HepG2 (cell line): ENCODE results near the gene PBOV1. TPM values are rescaled to one million over a fixed set of nuclear protein-coding genes. Genes with fewer than 3 reads are reported as not detected.

ENCODE experiments used
- ATAC-seq: fragments of 200-7000 bp; cut with Tn5 transposase; 3 replicates; pipeline ENCODE4 v1.9.1; 2020; ENCODE audit warnings: mild to moderate bottlenecking, moderate library complexity
- BruUV-seq: library from RNA; stranded (reverse); fragments of 400-500 nt; replicated peaks from 2 replicates; lab custom pipeline; 2021; lab: Mats Ljungman, UMichigan
- CTCF ChIA-PET: fragments of 300-600 bp; formaldehyde crosslinking; extraction: SDS; loops from one replicate; lab custom pipeline; 2021; ENCODE audit warnings: low total read pairs, inconsistent platforms, low intra/inter-chr PET ratio; lab: Yijun Ruan, JAX
- POLR2A ChIA-PET: fragments of 350-600 bp; sonication (Branson Sonifier 250); formaldehyde crosslinking; loops from one replicate; lab custom pipeline; 2020; ENCODE audit warnings: antibody characterized with exemption, inconsistent platforms; lab: Yijun Ruan, JAX
- DNase-seq: peaks from one replicate; pipeline ENCODE4 v3.0.0-alpha.2; 2015; ENCODE audit warnings: low spot score
- FAIRE-seq: peaks from 3 replicates; lab custom pipeline; 2011; peaks lifted over from hg19 to GRCh38; lab: Jason Lieb, UNC
- H2AFZ ChIP-seq: one replicate; pipeline ENCODE4 v1.6.1; 2011; ENCODE audit warnings: low read length, inconsistent platforms
- H3K27ac ChIP-seq: fragments of 300-600 bp; 3 replicates; pipeline ENCODE4 v1.8.0; 2011; ENCODE audit warnings: mixed run types, mild to moderate bottlenecking, mixed read lengths, low read length, inconsistent platforms; ENCODE audit not compliant: insufficient read depth; ENCODE audit errors: extremely low read length
- H3K27me3 ChIP-seq, 2 experiments: fragments of 200-600 bp in 1 of 2; 2 replicates in 1 of 2; 3 replicates in 1 of 2; pipeline versions ENCODE4 v1.6.0 to v1.8.0; 2011; ENCODE audit warnings: low read length in 2 of 2, mild to moderate bottlenecking in 2 of 2, moderate library complexity in 2 of 2, inconsistent platforms in 1 of 2; ENCODE audit not compliant: insufficient read depth in 2 of 2, control insufficient read depth in 1 of 2
- H3K36me3 ChIP-seq, 2 experiments: fragments of 200-600 bp in 1 of 2; replicated peaks in 1 of 2; 2 replicates in 1 of 2; 3 replicates in 1 of 2; pipeline versions ENCODE4 v1.5.1 to v1.8.0; 2011; ENCODE audit warnings: low read length in 2 of 2, inconsistent platforms in 1 of 2; ENCODE audit not compliant: insufficient read depth in 2 of 2, control insufficient read depth in 1 of 2
- H3K4me1 ChIP-seq: 2 replicates; pipeline ENCODE4 v1.5.1; 2012; ENCODE audit warnings: low read length, inconsistent platforms; ENCODE audit not compliant: insufficient read depth
- H3K4me2 ChIP-seq: 2 replicates; pipeline ENCODE4 v1.6.0; 2011; ENCODE audit warnings: low read depth, low read length, inconsistent platforms
- H3K4me3 ChIP-seq, 3 experiments: fragments of 200-600 bp in 1 of 3; sonication (generic), shearing (Covaris generic) in 1 of 3; replicated peaks in 1 of 3; 2 replicates each; pipeline ENCODE4 v1.5.1; 2011 to 2016; ENCODE audit warnings: low read length in 3 of 3, inconsistent platforms in 2 of 3, low read depth in 2 of 3, mild to moderate bottlenecking in 2 of 3, control low read depth in 1 of 3, mixed read lengths in 1 of 3; ENCODE audit not compliant: insufficient read depth in 1 of 3
- H3K79me2 ChIP-seq: one replicate; pipeline ENCODE4 v1.6.1; 2011; ENCODE audit warnings: low read length, inconsistent platforms; ENCODE audit not compliant: insufficient read depth
- H3K9ac ChIP-seq: 2 replicates; pipeline ENCODE4 v1.6.0; 2011; ENCODE audit warnings: mild to moderate bottlenecking, low read depth, low read length, inconsistent platforms; ENCODE audit not compliant: insufficient read depth
- H3K9me3 ChIP-seq: 2 replicates; pipeline ENCODE4 v1.5.1; 2012; ENCODE audit warnings: mild to moderate bottlenecking, low read length
- H4K20me1 ChIP-seq: 2 replicates; pipeline ENCODE4 v1.6.0; 2011; ENCODE audit warnings: inconsistent platforms, mild to moderate bottlenecking, low read length, moderate library complexity; ENCODE audit not compliant: insufficient read depth
- FIP1L1 ChIP-seq: fragments of 200-400 bp; formaldehyde crosslinking; IDR thresholded peaks from 2 replicates; pipeline ENCODE4 v1.6.1; 2018; ENCODE audit warnings: low read depth, mild to moderate bottlenecking, low read length, moderate library complexity, borderline replicate concordance; ENCODE audit not compliant: insufficient read depth
- HDAC2 ChIP-seq: sonication (generic); formaldehyde crosslinking; IDR thresholded peaks from 2 replicates; pipeline ENCODE4 v1.4.0; 2020; ENCODE audit warnings: missing genetic modification reagents
- MEF2D ChIP-seq: sonication (generic); formaldehyde crosslinking; IDR thresholded peaks from 2 replicates; pipeline ENCODE4 v1.5.1; 2020; ENCODE audit warnings: mild to moderate bottlenecking, missing genetic modification reagents
- ZNF672 ChIP-seq: sonication (generic); formaldehyde crosslinking; IDR thresholded peaks from 2 replicates; pipeline ENCODE4 v1.8.1; 2022; ENCODE audit warnings: missing genetic modification reagents
- WGBS: methylation state at CpG from one replicate; pipeline ENCODE4 v1.1.6; 2017; ENCODE audit warnings: low lambda C conversion rate; 5-methylcytosine and 5-hydroxymethylcytosine counted together
- in situ Hi-C: cut with HindIII; loops from 2 replicates; pipeline ENCODE4 v1.10.0; 2017; ENCODE audit warnings: low pct_unique_long_range_greater_than_20kb; ENCODE audit not compliant: extremely low pct_ligation_motif_present
- intact Hi-C: fragments of 100-400 bp; cut with micrococcal nuclease; formaldehyde crosslinking; loops from one replicate; pipeline ENCODE4 v1.10.0; 2022; ENCODE audit not compliant: unreplicated experiment
- polyA plus RNA-seq, 8 experiments: library from polyadenylated mRNA; depleted of rRNA in 3 of 8; stranded (reverse) in 7 of 8; unstranded in 1 of 8; fragments of >200 nt; fragmentation: Illumina TruSeq in 4 of 8; extraction: Trizol in 4 of 8; gene quantifications; 2 replicates each; pipeline versions ENCODE4 v1.2.1 to v1.2.3, GENCODE V29; 2011 to 2016; ENCODE audit warnings: low read depth in 4 of 8, missing spikeins in 1 of 8, mixed read lengths in 1 of 8; ENCODE audit not compliant: insufficient read depth in 1 of 8
- total RNA-seq, 5 experiments: library from RNA; depleted of rRNA; stranded (reverse); fragments of >200 nt; fragmentation: Illumina TruSeq; extraction: Trizol; gene quantifications; 2 replicates each; pipeline ENCODE4 v1.2.3, GENCODE V29; 2016; ENCODE audit warnings: low read depth in 1 of 5
- TF ChIP-seq, protein P1 (sequence below): sonication (generic); formaldehyde crosslinking; IDR thresholded peaks from 2 replicates; pipeline ENCODE4 v1.8.0; 2023; ENCODE audit warnings: mild to moderate bottlenecking, missing genetic modification reagents
- TF ChIP-seq, protein P2 (sequence below): sonication (generic); formaldehyde crosslinking; IDR thresholded peaks from 2 replicates; pipeline ENCODE4 v1.9.0; 2021; ENCODE audit warnings: missing genetic modification reagents, borderline replicate concordance
- TF ChIP-seq, protein P3 (sequence below): sonication (generic); formaldehyde crosslinking; IDR thresholded peaks from 2 replicates; pipeline ENCODE4 v1.5.1; 2020; ENCODE audit warnings: mild to moderate bottlenecking, missing genetic modification reagents, moderate library complexity

PBOV1 gene
- total and polyA plus RNA-seq, 2 of the 13 experiments (the other 11 are each of a cell fraction or from before 2014, with no cell fraction given) = not detected

DNA sequence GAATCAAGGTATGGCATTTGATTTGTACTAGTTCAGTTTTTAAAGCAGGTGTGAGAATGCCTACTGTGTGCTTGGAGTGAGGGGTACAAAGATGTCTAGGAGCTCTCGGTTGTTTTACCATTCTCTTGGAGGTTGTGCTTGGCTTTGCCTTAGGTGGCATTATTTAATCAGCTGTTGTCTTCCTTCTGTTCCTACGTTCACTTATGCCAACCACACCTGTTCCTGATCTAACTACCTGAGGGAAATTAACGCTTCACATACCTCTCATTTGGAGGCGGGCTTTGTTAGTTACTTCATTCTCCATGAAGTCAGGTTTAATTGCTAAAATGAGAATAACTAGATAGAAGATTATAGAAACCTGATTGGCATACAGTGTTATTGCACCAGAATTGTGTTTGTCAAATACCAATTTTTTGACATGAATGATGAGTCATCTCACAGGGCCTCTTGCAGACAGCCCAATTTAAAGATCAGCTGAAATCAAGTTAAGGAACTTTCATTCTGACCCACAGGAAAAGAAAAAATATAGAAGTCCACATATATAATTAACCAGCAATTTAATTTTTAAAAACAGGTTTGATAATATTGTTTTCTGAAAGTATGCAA is 24.8 kb upstream of the PBOV1 start:
- Histone ChIP-seq H3K27ac (no peak overlapping the region), H4K20me1 (no peaks in the 10 kb centered on the region), H3K4me3 (no peak overlapping the region), H3K4me2 (no peak overlapping the region), H3K27me3 (no peaks in the 10 kb centered on the region), H3K9me3 (no peaks in the 10 kb centered on the region), H3K9ac (no peak overlapping the region), H3K4me1 (peaks cover 2% of the 10 kb centered on the region), H2AFZ (no peak overlapping the region), H3K79me2 (no peaks in the 10 kb centered on the region), H3K36me3 (no peaks in the 10 kb centered on the region)
- DNase-seq (no peak), FAIRE-seq (no peak), ATAC-seq (no peak)
- 86% methylated on average over 4 of the region's 4 CpGs for WGBS
- TF ChIP-seq FIP1L1 (no peak), ZNF672 (CRISPR knock-in tag) (no peak), HDAC2 (no peak), MEF2D (CRISPR knock-in tag) (no peak)
- TF ChIP-seq, protein P1, sequence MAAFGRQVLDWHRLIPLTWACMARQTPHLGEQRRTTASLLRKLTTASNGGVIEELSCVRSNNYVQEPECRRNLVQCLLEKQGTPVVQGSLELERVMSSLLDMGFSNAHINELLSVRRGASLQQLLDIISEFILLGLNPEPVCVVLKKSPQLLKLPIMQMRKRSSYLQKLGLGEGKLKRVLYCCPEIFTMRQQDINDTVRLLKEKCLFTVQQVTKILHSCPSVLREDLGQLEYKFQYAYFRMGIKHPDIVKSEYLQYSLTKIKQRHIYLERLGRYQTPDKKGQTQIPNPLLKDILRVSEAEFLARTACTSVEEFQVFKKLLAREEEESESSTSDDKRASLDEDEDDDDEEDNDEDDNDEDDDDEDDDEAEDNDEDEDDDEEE (CRISPR knock-in tag) = no peak
- TF ChIP-seq, protein P2, sequence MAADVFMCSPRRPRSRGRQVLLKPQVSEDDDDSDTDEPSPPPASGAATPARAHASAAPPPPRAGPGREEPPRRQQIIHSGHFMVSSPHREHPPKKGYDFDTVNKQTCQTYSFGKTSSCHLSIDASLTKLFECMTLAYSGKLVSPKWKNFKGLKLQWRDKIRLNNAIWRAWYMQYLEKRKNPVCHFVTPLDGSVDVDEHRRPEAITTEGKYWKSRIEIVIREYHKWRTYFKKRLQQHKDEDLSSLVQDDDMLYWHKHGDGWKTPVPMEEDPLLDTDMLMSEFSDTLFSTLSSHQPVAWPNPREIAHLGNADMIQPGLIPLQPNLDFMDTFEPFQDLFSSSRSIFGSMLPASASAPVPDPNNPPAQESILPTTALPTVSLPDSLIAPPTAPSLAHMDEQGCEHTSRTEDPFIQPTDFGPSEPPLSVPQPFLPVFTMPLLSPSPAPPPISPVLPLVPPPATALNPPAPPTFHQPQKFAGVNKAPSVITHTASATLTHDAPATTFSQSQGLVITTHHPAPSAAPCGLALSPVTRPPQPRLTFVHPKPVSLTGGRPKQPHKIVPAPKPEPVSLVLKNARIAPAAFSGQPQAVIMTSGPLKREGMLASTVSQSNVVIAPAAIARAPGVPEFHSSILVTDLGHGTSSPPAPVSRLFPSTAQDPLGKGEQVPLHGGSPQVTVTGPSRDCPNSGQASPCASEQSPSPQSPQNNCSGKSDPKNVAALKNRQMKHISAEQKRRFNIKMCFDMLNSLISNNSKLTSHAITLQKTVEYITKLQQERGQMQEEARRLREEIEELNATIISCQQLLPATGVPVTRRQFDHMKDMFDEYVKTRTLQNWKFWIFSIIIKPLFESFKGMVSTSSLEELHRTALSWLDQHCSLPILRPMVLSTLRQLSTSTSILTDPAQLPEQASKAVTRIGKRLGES = no peak
- TF ChIP-seq, protein P3, sequence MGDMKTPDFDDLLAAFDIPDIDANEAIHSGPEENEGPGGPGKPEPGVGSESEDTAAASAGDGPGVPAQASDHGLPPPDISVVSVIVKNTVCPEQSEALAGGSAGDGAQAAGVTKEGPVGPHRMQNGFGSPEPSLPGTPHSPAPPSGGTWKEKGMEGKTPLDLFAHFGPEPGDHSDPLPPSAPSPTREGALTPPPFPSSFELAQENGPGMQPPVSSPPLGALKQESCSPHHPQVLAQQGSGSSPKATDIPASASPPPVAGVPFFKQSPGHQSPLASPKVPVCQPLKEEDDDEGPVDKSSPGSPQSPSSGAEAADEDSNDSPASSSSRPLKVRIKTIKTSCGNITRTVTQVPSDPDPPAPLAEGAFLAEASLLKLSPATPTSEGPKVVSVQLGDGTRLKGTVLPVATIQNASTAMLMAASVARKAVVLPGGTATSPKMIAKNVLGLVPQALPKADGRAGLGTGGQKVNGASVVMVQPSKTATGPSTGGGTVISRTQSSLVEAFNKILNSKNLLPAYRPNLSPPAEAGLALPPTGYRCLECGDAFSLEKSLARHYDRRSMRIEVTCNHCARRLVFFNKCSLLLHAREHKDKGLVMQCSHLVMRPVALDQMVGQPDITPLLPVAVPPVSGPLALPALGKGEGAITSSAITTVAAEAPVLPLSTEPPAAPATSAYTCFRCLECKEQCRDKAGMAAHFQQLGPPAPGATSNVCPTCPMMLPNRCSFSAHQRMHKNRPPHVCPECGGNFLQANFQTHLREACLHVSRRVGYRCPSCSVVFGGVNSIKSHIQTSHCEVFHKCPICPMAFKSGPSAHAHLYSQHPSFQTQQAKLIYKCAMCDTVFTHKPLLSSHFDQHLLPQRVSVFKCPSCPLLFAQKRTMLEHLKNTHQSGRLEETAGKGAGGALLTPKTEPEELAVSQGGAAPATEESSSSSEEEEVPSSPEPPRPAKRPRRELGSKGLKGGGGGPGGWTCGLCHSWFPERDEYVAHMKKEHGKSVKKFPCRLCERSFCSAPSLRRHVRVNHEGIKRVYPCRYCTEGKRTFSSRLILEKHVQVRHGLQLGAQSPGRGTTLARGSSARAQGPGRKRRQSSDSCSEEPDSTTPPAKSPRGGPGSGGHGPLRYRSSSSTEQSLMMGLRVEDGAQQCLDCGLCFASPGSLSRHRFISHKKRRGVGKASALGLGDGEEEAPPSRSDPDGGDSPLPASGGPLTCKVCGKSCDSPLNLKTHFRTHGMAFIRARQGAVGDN (CRISPR knock-in tag) = no peak
- CTCF ChIA-PET = no interaction called here
- in situ Hi-C loops (no loop called here), intact Hi-C loops (no loop called here)
- no TSS peak for BruUV-seq
- POLR2A ChIA-PET = no interaction called here
